CD4-positive, alpha-beta memory T cell (primary cell): ENCODE measurements around the gene TIRAP. TPM values are rescaled to one million over a fixed set of nuclear protein-coding genes. Genes with fewer than 3 reads are reported as not detected.

Experiments used
- CTCF ChIA-PET: fragments of 350-600 bp; sonication (Branson Sonifier 250); formaldehyde crosslinking; loops from one replicate; lab custom pipeline; 2021; ENCODE audit warnings: inconsistent platforms; ENCODE audit not compliant: partially characterized antibody; lab: Charles Lee
- POLR2A ChIA-PET: fragments of 350-600 bp; sonication (Branson Sonifier 250); formaldehyde crosslinking; loops from one replicate; lab custom pipeline; 2021; ENCODE audit not compliant: partially characterized antibody; lab: Charles Lee
- DNase-seq, 5 donors: peaks; one replicate each; pipeline versions ENCODE4 v3.0.0 to v3.0.0-alpha.2; 2020 to 2022; ENCODE audit warnings: mixed read lengths in 1 of 5
- H3K27ac ChIP-seq: one replicate; pipeline ENCODE4 v1.7.0; 2013; ENCODE audit warnings: low read depth, low read length
- H3K27me3 ChIP-seq: 2 replicates; pipeline ENCODE4 v1.7.0; 2013; ENCODE audit warnings: mild to moderate bottlenecking, low read length, moderate library complexity; ENCODE audit not compliant: insufficient read depth
- H3K36me3 ChIP-seq: 2 replicates; pipeline ENCODE4 v1.7.0; 2013; ENCODE audit warnings: mild to moderate bottlenecking, low read length, moderate library complexity; ENCODE audit not compliant: insufficient read depth
- H3K4me1 ChIP-seq: 2 replicates; pipeline ENCODE4 v1.7.0; 2013; ENCODE audit warnings: mild to moderate bottlenecking, low read length, moderate library complexity; ENCODE audit not compliant: insufficient read depth
- H3K4me3 ChIP-seq, 2 donors: one replicate each; pipeline ENCODE4 v1.7.0; 2013; ENCODE audit warnings: low read length in 2 of 2, mild to moderate bottlenecking in 1 of 2
- H3K9me3 ChIP-seq, 2 donors: one replicate each; pipeline ENCODE4 v1.7.0; 2013; ENCODE audit warnings: low read length in 2 of 2, control low read depth in 1 of 2; ENCODE audit not compliant: control insufficient read depth in 1 of 2
- H3K27ac Mint-ChIP-seq, 7 donors: one replicate each; pipeline ENCODE4 v1.8.0; 2020 to 2021; ENCODE audit warnings: mixed read lengths in 7 of 7, mild to moderate bottlenecking in 6 of 7, inconsistent platforms in 3 of 7, moderate library complexity in 3 of 7
- H3K27me3 Mint-ChIP-seq, 2 donors: one replicate each; pipeline ENCODE4 v1.8.0; 2020 to 2021; ENCODE audit warnings: mixed read lengths in 2 of 2
- H3K36me3 Mint-ChIP-seq, 2 donors: one replicate each; pipeline ENCODE4 v1.8.0; 2020 to 2021; ENCODE audit warnings: mixed read lengths in 2 of 2, inconsistent platforms in 1 of 2, mild to moderate bottlenecking in 1 of 2
- H3K4me1 Mint-ChIP-seq, 4 donors: one replicate each; pipeline ENCODE4 v1.8.0; 2020 to 2021; ENCODE audit warnings: mixed read lengths in 4 of 4, mild to moderate bottlenecking in 1 of 4
- H3K4me3 Mint-ChIP-seq, 8 donors: one replicate each; pipeline ENCODE4 v1.8.0; 2020 to 2021; ENCODE audit warnings: mixed read lengths in 8 of 8, mild to moderate bottlenecking in 7 of 8, moderate library complexity in 6 of 8, inconsistent platforms in 3 of 8
- H3K9me3 Mint-ChIP-seq, 8 donors: one replicate each; pipeline ENCODE4 v1.8.0; 2020 to 2021; ENCODE audit warnings: mixed read lengths in 8 of 8, mild to moderate bottlenecking in 5 of 8, inconsistent platforms in 3 of 8, moderate library complexity in 1 of 8
- intact Hi-C: fragments of 100-400 bp; cut with micrococcal nuclease; formaldehyde crosslinking; loops from one replicate; pipeline ENCODE4 v1.15.1; 2023
- polyA plus RNA-seq, 2 donors: library from polyadenylated mRNA; unstranded; fragments of 300-500 nt; fragmentation: Illumina TruSeq; gene quantifications; one replicate each; pipeline ENCODE4 v1.2.3, GENCODE V29; 2021
- total RNA-seq, 2 experiments: library from RNA; stranded (reverse); gene quantifications; one replicate each; pipeline ENCODE4 v1.2.3, GENCODE V29; 2021

Gene TIRAP
- total and polyA plus RNA-seq, 4 experiments from 2014 or later = 5.9 to 27.4 (median 19.1) TPM

DNA sequence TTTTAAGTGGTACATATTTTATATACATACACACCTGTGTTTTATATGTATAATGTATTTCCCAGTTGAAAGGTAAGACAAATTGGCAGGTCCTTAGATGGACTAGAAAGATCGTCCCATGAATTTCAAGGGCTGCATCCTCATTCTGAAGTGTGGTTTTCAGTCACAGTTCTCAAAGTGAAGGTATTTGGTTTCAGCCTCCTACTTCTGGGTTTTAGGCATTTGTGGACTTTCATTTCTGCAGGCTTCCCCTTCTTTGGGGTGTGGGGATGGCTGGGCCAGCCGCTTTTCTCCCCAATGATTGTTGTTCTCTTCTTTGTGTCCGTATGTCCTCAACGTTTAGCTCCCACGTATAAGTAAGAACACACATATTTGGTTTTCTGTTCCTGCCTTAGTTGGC, 30.9 kb downstream of the TIRAP start:
- intact Hi-C loops = loop anchor here (5.0 kb wide), 1 partner anchor 43 kb away; the partner anchor contains the start of gene ST3GAL4
- H3K27me3 ChIP-seq = no peaks in the 10 kb centered on the region
- POLR2A ChIA-PET = no interaction called here
- H3K4me1 ChIP-seq = peaks cover 21% of the 10 kb centered on the region
- peaks cover 0 to 7% (median 0%) of the 10 kb centered on the region in 8 donors for H3K9me3 Mint-ChIP-seq
- no peak overlapping the region for H3K4me3 ChIP-seq
- no peaks in the 10 kb centered on the region for H3K9me3 ChIP-seq
- DNase-seq = no peak
- H3K36me3 Mint-ChIP-seq = peaks cover 52 to 61% of the 10 kb centered on the region in 2 donors
- CTCF ChIA-PET = interaction anchor here (1.0 kb wide), 1 partner anchor 167 kb away, joined by 3 read pairs; no protein-coding TSS in a partner anchor
- peaks cover 28 to 51% (median 36%) of the 10 kb centered on the region in 4 donors for H3K4me1 Mint-ChIP-seq
- H3K36me3 ChIP-seq = peaks cover 10% of the 10 kb centered on the region
- no peaks in the 10 kb centered on the region for H3K27me3 Mint-ChIP-seq
- H3K27ac Mint-ChIP-seq = no peak overlapping the region
- no peak overlapping the region for H3K27ac ChIP-seq
- H3K4me3 Mint-ChIP-seq = no peak overlapping the region

DNA sequence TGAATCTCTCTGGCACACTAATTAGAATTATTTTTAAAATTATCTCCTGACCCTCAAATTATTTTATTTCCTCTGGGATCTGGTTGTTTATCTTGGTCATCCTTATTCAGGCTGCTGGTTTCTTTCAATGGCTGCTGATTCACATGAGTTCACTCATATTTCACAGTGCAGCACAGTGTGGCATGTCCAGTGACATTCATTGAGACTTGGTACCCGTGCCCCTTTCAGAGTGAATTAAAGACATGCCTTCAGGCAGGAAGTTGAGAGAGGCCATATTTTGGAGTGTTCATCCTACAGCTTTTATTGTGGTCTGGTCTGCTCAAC, 34.5 kb downstream of the TIRAP start:
- H3K27me3 Mint-ChIP-seq = no peaks in the 10 kb centered on the region
- peaks cover 0 to 8% (median 0%) of the 10 kb centered on the region in 8 donors for H3K9me3 Mint-ChIP-seq
- no peak for DNase-seq
- intact Hi-C loops = no loop called here
- peaks cover 27 to 46% (median 38%) of the 10 kb centered on the region in 4 donors for H3K4me1 Mint-ChIP-seq
- Histone ChIP-seq H3K27me3 (no peaks in the 10 kb centered on the region), H3K9me3 (no peaks in the 10 kb centered on the region), H3K4me1 (peaks cover 26% of the 10 kb centered on the region), H3K4me3 (no peak overlapping the region), H3K36me3 (no peaks in the 10 kb centered on the region), H3K27ac (peak overlapping the region; percentile 30)
- peak overlapping the region in 7 of 8 donors; percentile 59 to 83 (median 70) for H3K4me3 Mint-ChIP-seq
- H3K36me3 Mint-ChIP-seq = peaks cover 42 to 46% of the 10 kb centered on the region in 2 donors
- POLR2A ChIA-PET = interaction anchor here (1.0 to 2.8 kb wide), 2 partner anchors 13 to 34 kb away, joined by 3 to 18 read pairs; partner anchors contain the start of gene DCPS
- H3K27ac Mint-ChIP-seq = peak overlapping the region; percentile 31 to 90 (median 83)
- CTCF ChIA-PET = interaction anchor here (0.8 kb wide), 2 partner anchors 13 to 164 kb away, joined by 3 read pairs; no protein-coding TSS in a partner anchor

DNA sequence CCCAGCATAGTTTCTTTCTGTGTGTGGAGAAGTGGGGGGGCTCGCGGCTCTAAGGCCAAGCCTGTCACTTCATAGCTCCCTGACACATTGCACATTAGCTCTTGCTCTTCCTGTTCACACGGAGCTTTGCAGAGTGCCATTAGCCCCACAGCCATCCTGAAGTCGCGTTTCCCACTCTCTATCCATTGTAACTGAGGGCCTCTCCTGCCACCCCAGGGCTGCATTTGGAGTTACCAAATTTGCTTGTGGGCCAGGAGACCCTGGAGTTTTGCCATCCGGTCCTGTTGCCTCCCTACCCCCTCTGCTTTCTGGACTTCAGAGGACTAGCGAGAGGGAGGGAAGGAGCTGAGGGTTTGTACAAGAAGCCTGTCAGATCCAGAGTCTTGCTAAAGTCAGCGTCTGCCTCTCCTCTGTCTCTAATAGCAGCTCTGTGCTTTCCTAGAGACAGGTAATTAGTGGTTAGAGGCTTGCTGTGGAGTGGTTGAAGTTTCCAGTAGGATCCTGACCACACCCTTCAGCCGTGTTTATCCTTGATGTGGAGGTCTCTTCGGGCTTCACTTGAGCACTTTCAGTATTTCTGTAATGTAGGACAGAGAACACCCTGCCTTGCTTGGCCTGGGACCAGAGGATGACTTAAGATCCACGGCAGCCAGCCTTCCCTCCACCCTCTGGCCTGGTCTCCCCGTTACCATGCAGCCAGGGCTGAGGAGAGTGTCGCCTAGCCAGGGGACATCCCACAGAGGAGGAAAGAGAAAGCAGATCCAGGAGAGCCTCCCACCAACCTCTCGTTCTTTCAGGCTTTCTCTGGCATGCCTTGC, 35.1 kb downstream of the TIRAP start:
- H3K9me3 ChIP-seq = no peaks in the 10 kb centered on the region
- Mint-ChIP-seq H3K27ac (peak overlapping the region; percentile 48 to 90 (median 83)), H3K4me1 (peaks cover 27 to 46% (median 38%) of the 10 kb centered on the region in 4 donors), H3K27me3 (no peaks in the 10 kb centered on the region), H3K36me3 (peaks cover 37 to 43% of the 10 kb centered on the region in 2 donors), H3K4me3 (peak overlapping the region in 7 of 8 donors; percentile 59 to 83 (median 70)), H3K9me3 (peaks cover 0 to 8% (median 0%) of the 10 kb centered on the region in 8 donors)
- CTCF ChIA-PET = interaction anchor here (0.8 to 1.8 kb wide), 4 partner anchors 8 to 163 kb away, joined by 3 to 13 read pairs (median 4); no protein-coding TSS in a partner anchor
- intact Hi-C loops = no loop called here
- peak in 1 of 5 donors; percentile 19 for DNase-seq
- H3K27me3 ChIP-seq = no peaks in the 10 kb centered on the region
- H3K27ac ChIP-seq = peak overlapping the region; percentile 30
- H3K36me3 ChIP-seq = no peaks in the 10 kb centered on the region
- H3K4me1 ChIP-seq = peaks cover 26% of the 10 kb centered on the region
- POLR2A ChIA-PET = interaction anchor here (1.0 to 2.8 kb wide), 2 partner anchors 14 to 34 kb away, joined by 3 to 18 read pairs; partner anchors contain the start of gene DCPS
- H3K4me3 ChIP-seq = peak overlapping the region in 1 of 2 donors; percentile 31

DNA sequence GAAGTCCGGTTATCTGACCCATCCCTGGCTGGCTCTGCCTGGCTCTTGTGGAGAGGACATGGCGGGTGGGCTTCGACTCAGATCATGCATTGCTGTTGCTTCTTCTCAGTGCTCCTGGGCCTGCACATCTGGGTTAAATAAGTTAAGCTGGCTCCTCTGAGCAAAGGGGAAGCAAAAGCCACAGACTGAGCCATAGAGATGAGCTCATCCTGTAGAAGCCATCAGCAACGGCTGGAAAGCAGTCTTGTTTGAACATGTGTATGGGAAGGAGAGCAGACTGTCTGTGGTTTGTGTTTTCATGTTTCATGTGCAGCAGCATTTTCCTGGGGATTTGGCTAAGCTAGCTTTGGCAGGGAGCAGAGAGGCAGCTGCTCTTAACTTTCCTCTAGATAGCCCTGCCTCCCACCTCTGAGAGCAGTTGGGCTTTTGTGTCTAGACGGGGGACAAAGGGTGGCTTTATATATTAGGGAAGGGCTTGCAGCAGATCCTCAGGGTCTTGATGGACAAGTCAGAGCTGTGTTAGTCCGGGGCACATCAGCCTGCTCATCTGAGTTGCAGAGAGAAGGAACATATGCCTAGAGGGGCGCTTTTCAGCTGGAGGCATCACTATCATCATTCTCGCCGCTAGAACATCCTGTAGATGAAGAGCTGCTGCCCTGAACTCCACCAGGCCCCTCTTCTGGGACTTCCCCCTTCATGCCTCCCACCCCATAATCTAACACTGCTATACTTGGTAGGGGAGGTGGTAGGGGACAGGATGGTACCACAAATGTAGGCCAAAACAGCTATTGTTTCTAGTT, 35.9 kb downstream of the TIRAP start:
- Histone ChIP-seq H3K9me3 (no peaks in the 10 kb centered on the region), H3K4me1 (peaks cover 26% of the 10 kb centered on the region), H3K27ac (peak overlapping the region; percentile 30), H3K27me3 (no peaks in the 10 kb centered on the region), H3K36me3 (no peaks in the 10 kb centered on the region), H3K4me3 (no peak overlapping the region)
- POLR2A ChIA-PET = interaction anchor here (1.3 to 2.8 kb wide), 2 partner anchors 14 to 50 kb away, joined by 5 to 18 read pairs; partner anchors contain the start of genes DCPS, FOXRED1 and SRPRA
- Mint-ChIP-seq H3K27ac (peak overlapping the region; percentile 11 to 90 (median 65)), H3K9me3 (peaks cover 0 to 8% (median 0%) of the 10 kb centered on the region in 8 donors), H3K4me1 (peaks cover 27 to 46% (median 38%) of the 10 kb centered on the region in 4 donors), H3K27me3 (no peaks in the 10 kb centered on the region), H3K4me3 (peak overlapping the region in 7 of 8 donors; percentile 17 to 83 (median 70)), H3K36me3 (peaks cover 30 to 36% of the 10 kb centered on the region in 2 donors)
- peak in 1 of 5 donors; percentile 14 for DNase-seq
- intact Hi-C loops = no loop called here
- CTCF ChIA-PET = interaction anchor here (0.6 to 1.8 kb wide), 4 partner anchors 9 to 166 kb away, joined by 3 to 13 read pairs (median 4); no protein-coding TSS in a partner anchor

DNA sequence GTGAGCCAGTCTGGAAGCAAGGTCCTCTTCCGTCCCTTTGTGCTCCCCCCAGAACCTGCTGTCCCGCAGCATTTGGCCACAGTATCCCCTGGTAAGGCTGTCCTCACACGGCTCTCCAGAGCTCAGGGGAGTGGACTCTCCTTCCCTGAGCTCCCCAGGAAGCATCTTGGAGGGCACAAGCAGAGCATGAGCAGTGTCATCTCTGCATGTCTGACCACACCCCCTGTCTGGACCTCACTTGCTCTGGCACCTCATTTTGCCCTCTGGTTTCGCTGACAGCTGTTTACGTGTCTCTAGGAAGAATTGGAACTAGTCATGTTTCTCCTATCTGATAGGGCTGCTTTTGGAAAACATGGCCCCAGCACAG, 36.5 kb downstream of the TIRAP start:
- no peak overlapping the region for H3K4me3 ChIP-seq
- ChIA-PET CTCF (interaction anchor here (1.0 to 1.8 kb wide), 3 partner anchors 9 to 166 kb away, joined by 4 to 13 read pairs (median 5); no protein-coding TSS in a partner anchor), POLR2A (interaction anchor here (1.3 to 2.8 kb wide), 2 partner anchors 15 to 51 kb away, joined by 5 to 18 read pairs; partner anchors contain the start of genes DCPS, FOXRED1 and SRPRA)
- no peak overlapping the region for H3K27ac ChIP-seq
- Mint-ChIP-seq H3K4me1 (peaks cover 27 to 41% (median 35%) of the 10 kb centered on the region in 4 donors), H3K27me3 (no peaks in the 10 kb centered on the region), H3K9me3 (peaks cover 0 to 8% (median 0%) of the 10 kb centered on the region in 8 donors), H3K36me3 (peaks cover 26 to 31% of the 10 kb centered on the region in 2 donors), H3K4me3 (peak overlapping the region in 3 of 8 donors; percentile 33 to 70 (median 66)), H3K27ac (peak overlapping the region in 5 of 7 donors; percentile 20 to 90 (median 88))
- no peaks in the 10 kb centered on the region for H3K27me3 ChIP-seq
- intact Hi-C loops = no loop called here
- no peak for DNase-seq
- peaks cover 26% of the 10 kb centered on the region for H3K4me1 ChIP-seq
- H3K36me3 ChIP-seq = no peaks in the 10 kb centered on the region
- H3K9me3 ChIP-seq = no peaks in the 10 kb centered on the region

DNA sequence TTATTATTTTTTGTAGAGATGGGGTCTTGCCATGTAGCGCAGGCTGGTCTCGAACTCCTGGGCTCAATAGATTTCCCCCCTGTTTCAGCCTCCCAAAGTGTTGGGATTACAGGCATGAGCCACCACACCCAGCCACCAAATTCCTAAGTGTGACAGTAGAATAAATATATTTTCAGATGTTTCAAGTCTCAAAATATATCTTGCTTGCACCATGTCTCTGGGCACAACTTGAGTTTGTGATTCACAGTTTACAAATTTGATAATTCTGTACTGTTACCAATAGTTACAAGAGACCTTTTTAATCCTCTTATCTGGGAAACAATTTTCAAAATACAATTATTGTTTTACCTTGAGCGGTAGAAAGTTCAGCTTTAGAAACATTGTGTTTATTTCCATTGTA, 40.1 kb downstream of the TIRAP start:
- Histone ChIP-seq H3K4me1 (peaks cover 17% of the 10 kb centered on the region), H3K9me3 (no peaks in the 10 kb centered on the region), H3K36me3 (no peaks in the 10 kb centered on the region), H3K4me3 (no peak overlapping the region), H3K27ac (no peak overlapping the region), H3K27me3 (no peaks in the 10 kb centered on the region)
- Mint-ChIP-seq H3K36me3 (peaks cover 13 to 26% of the 10 kb centered on the region in 2 donors), H3K9me3 (peaks cover 0 to 2% (median 0%) of the 10 kb centered on the region in 8 donors), H3K27me3 (no peaks in the 10 kb centered on the region), H3K4me3 (no peak overlapping the region), H3K27ac (no peak overlapping the region), H3K4me1 (peaks cover 25 to 42% (median 29%) of the 10 kb centered on the region in 4 donors)
- no peak for DNase-seq
- intact Hi-C loops = no loop called here
- ChIA-PET CTCF (interaction anchor here (1.1 to 3.2 kb wide), 2 partner anchors 12 to 158 kb away, joined by 3 to 15 read pairs; no protein-coding TSS in a partner anchor), POLR2A (no interaction called here)
